ENCODE measurements around the gene RAP2A.

GRCh38 chr13:97403893-97404750, 29.8 kb upstream of the RAP2A start:
- TF ChIP-seq CTCF (conservative IDR thresholded peaks at IDR 0.05) (no peak), ZFX (IDR thresholded peaks at IDR 0.05) (no peak)

All from C4-2B (cell line).